HepG2 (cell line): ENCODE results near the gene CPS1. TPM values are rescaled to one million over a fixed set of nuclear protein-coding genes. Genes with fewer than 3 reads are reported as not detected.

Experiments
- ATAC-seq: fragments of 200-7000 bp; cut with Tn5 transposase; 3 replicates; pipeline ENCODE4 v1.9.1; 2020; ENCODE audit warnings: mild to moderate bottlenecking, moderate library complexity
- BruUV-seq: library from RNA; stranded (reverse); fragments of 400-500 nt; replicated peaks from 2 replicates; lab custom pipeline; 2021; lab: Mats Ljungman, UMichigan
- CTCF ChIA-PET: fragments of 300-600 bp; formaldehyde crosslinking; extraction: SDS; loops from one replicate; lab custom pipeline; 2021; ENCODE audit warnings: low total read pairs, inconsistent platforms, low intra/inter-chr PET ratio; lab: Yijun Ruan, JAX
- POLR2A ChIA-PET: fragments of 350-600 bp; sonication (Branson Sonifier 250); formaldehyde crosslinking; loops from one replicate; lab custom pipeline; 2020; ENCODE audit warnings: antibody characterized with exemption, inconsistent platforms; lab: Yijun Ruan, JAX
- DNase-seq: peaks from one replicate; pipeline ENCODE4 v3.0.0-alpha.2; 2015; ENCODE audit warnings: low spot score
- FAIRE-seq: peaks from 3 replicates; lab custom pipeline; 2011; peaks lifted over from hg19 to GRCh38; lab: Jason Lieb, UNC
- H2AFZ ChIP-seq: one replicate; pipeline ENCODE4 v1.6.1; 2011; ENCODE audit warnings: low read length, inconsistent platforms
- H3K27ac ChIP-seq: fragments of 300-600 bp; 3 replicates; pipeline ENCODE4 v1.8.0; 2011; ENCODE audit warnings: mixed run types, mild to moderate bottlenecking, mixed read lengths, low read length, inconsistent platforms; ENCODE audit not compliant: insufficient read depth; ENCODE audit errors: extremely low read length
- H3K27me3 ChIP-seq, 2 experiments: fragments of 200-600 bp in 1 of 2; 2 replicates in 1 of 2; 3 replicates in 1 of 2; pipeline versions ENCODE4 v1.6.0 to v1.8.0; 2011; ENCODE audit warnings: low read length in 2 of 2, mild to moderate bottlenecking in 2 of 2, moderate library complexity in 2 of 2, inconsistent platforms in 1 of 2; ENCODE audit not compliant: insufficient read depth in 2 of 2, control insufficient read depth in 1 of 2
- H3K36me3 ChIP-seq, 2 experiments: fragments of 200-600 bp in 1 of 2; replicated peaks in 1 of 2; 2 replicates in 1 of 2; 3 replicates in 1 of 2; pipeline versions ENCODE4 v1.5.1 to v1.8.0; 2011; ENCODE audit warnings: low read length in 2 of 2, inconsistent platforms in 1 of 2; ENCODE audit not compliant: insufficient read depth in 2 of 2, control insufficient read depth in 1 of 2
- H3K4me1 ChIP-seq: 2 replicates; pipeline ENCODE4 v1.5.1; 2012; ENCODE audit warnings: low read length, inconsistent platforms; ENCODE audit not compliant: insufficient read depth
- H3K4me2 ChIP-seq: 2 replicates; pipeline ENCODE4 v1.6.0; 2011; ENCODE audit warnings: low read depth, low read length, inconsistent platforms
- H3K4me3 ChIP-seq, 3 experiments: fragments of 200-600 bp in 1 of 3; sonication (generic), shearing (Covaris generic) in 1 of 3; replicated peaks in 1 of 3; 2 replicates each; pipeline ENCODE4 v1.5.1; 2011 to 2016; ENCODE audit warnings: low read length in 3 of 3, inconsistent platforms in 2 of 3, low read depth in 2 of 3, mild to moderate bottlenecking in 2 of 3, control low read depth in 1 of 3, mixed read lengths in 1 of 3; ENCODE audit not compliant: insufficient read depth in 1 of 3
- H3K79me2 ChIP-seq: one replicate; pipeline ENCODE4 v1.6.1; 2011; ENCODE audit warnings: low read length, inconsistent platforms; ENCODE audit not compliant: insufficient read depth
- H3K9ac ChIP-seq: 2 replicates; pipeline ENCODE4 v1.6.0; 2011; ENCODE audit warnings: mild to moderate bottlenecking, low read depth, low read length, inconsistent platforms; ENCODE audit not compliant: insufficient read depth
- H3K9me3 ChIP-seq: 2 replicates; pipeline ENCODE4 v1.5.1; 2012; ENCODE audit warnings: mild to moderate bottlenecking, low read length
- H4K20me1 ChIP-seq: 2 replicates; pipeline ENCODE4 v1.6.0; 2011; ENCODE audit warnings: inconsistent platforms, mild to moderate bottlenecking, low read length, moderate library complexity; ENCODE audit not compliant: insufficient read depth
- BRCA1 ChIP-seq: sonication (generic); formaldehyde crosslinking; IDR thresholded peaks from 2 replicates; pipeline ENCODE4 v1.4.0; 2020; ENCODE audit warnings: missing genetic modification reagents
- HOXA3 ChIP-seq: sonication (generic); formaldehyde crosslinking; IDR thresholded peaks from 2 replicates; pipeline ENCODE4 v1.5.0; 2020; ENCODE audit warnings: missing genetic modification reagents
- MYC ChIP-seq: sonication (generic); formaldehyde crosslinking; IDR thresholded peaks from 2 replicates; pipeline ENCODE4 v1.9.0; 2021; ENCODE audit warnings: missing genetic modification reagents, borderline replicate concordance
- RAD21 ChIP-seq: fragments of 450-650 bp; formaldehyde crosslinking; IDR thresholded peaks from 2 replicates; pipeline ENCODE4 v1.5.0; 2020; ENCODE audit warnings: mild to moderate bottlenecking
- TGIF2 ChIP-seq: IDR thresholded peaks from 2 replicates; pipeline ENCODE4 v1.6.1; 2016; ENCODE audit warnings: control low read depth, missing compliant biosample characterization
- ZFP37 ChIP-seq: sonication (generic); formaldehyde crosslinking; IDR thresholded peaks from 2 replicates; pipeline ENCODE4 v1.4.0; 2020; ENCODE audit warnings: missing genetic modification reagents, borderline replicate concordance
- ZMAT3 ChIP-seq: sonication (generic); formaldehyde crosslinking; conservative IDR thresholded peaks from 2 replicates; pipeline ENCODE4 v1.7.0; 2021; ENCODE audit warnings: missing genetic modification reagents
- ZNF607 ChIP-seq: sonication (generic); formaldehyde crosslinking; IDR thresholded peaks from 2 replicates; pipeline ENCODE4 v1.5.1; 2020; ENCODE audit warnings: missing genetic modification reagents, mild to moderate bottlenecking, borderline replicate concordance
- ZNF670 ChIP-seq: sonication (generic); formaldehyde crosslinking; IDR thresholded peaks from 2 replicates; pipeline ENCODE4 v1.8.0; 2022; ENCODE audit warnings: mild to moderate bottlenecking, missing genetic modification reagents, borderline replicate concordance
- WGBS: methylation state at CpG from one replicate; pipeline ENCODE4 v1.1.6; 2017; ENCODE audit warnings: low lambda C conversion rate; 5-methylcytosine and 5-hydroxymethylcytosine counted together
- in situ Hi-C: cut with HindIII; loops from 2 replicates; pipeline ENCODE4 v1.10.0; 2017; ENCODE audit warnings: low pct_unique_long_range_greater_than_20kb; ENCODE audit not compliant: extremely low pct_ligation_motif_present
- intact Hi-C: fragments of 100-400 bp; cut with micrococcal nuclease; formaldehyde crosslinking; loops from one replicate; pipeline ENCODE4 v1.10.0; 2022; ENCODE audit not compliant: unreplicated experiment
- polyA plus RNA-seq, 8 experiments: library from polyadenylated mRNA; depleted of rRNA in 3 of 8; stranded (reverse) in 7 of 8; unstranded in 1 of 8; fragments of >200 nt; fragmentation: Illumina TruSeq in 4 of 8; extraction: Trizol in 4 of 8; gene quantifications; 2 replicates each; pipeline versions ENCODE4 v1.2.1 to v1.2.3, GENCODE V29; 2011 to 2016; ENCODE audit warnings: low read depth in 4 of 8, missing spikeins in 1 of 8, mixed read lengths in 1 of 8; ENCODE audit not compliant: insufficient read depth in 1 of 8
- total RNA-seq, 5 experiments: library from RNA; depleted of rRNA; stranded (reverse); fragments of >200 nt; fragmentation: Illumina TruSeq; extraction: Trizol; gene quantifications; 2 replicates each; pipeline ENCODE4 v1.2.3, GENCODE V29; 2016; ENCODE audit warnings: low read depth in 1 of 5
- TF ChIP-seq, protein P1 (sequence below): fragments of 450-650 bp; IDR thresholded peaks from 2 replicates; pipeline ENCODE4 v1.6.1; 2017; ENCODE audit warnings: mild to moderate bottlenecking
- TF ChIP-seq, protein P2 (sequence below): sonication (generic); formaldehyde crosslinking; IDR thresholded peaks from 2 replicates; pipeline ENCODE4 v1.4.0; 2020; ENCODE audit warnings: missing genetic modification reagents

The CPS1 gene
- total and polyA plus RNA-seq, 2 of the 13 experiments (the other 11 are each of a cell fraction or from before 2014, with no cell fraction given): 24.4 to 51.7 TPM

DNA sequence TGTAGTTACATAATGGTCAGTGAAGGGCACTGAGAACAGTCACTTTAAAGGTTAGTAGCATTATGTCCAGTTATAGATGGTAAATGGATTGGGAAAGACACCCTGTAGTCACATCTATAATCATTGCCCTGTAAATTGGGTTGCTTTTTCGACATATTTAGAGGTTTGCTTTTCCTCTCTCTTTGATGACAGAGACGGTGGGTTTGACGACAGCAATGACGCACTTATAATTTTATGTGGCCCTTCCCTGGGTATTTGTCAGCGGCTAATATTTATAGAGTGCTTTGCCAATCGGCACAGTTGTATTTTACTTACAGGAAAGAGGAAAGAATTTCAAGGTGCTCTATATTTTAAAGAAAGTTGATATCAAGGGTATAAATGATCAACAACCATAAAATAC is 2.8 kb downstream of the CPS1 start:
- H3K27ac ChIP-seq: no peak overlapping the region
- no peak overlapping the region for H3K4me3 ChIP-seq

More for the DNA sequence above, 2.8 kb downstream of the CPS1 start:
- Histone ChIP-seq H4K20me1 (no peaks in the 10 kb centered on the region), H3K36me3 (no peaks in the 10 kb centered on the region), H3K9ac (no peak overlapping the region), H3K79me2 (no peaks in the 10 kb centered on the region), H3K4me2 (no peak overlapping the region), H3K9me3 (no peaks in the 10 kb centered on the region), H3K4me1 (peaks cover 8% of the 10 kb centered on the region), H2AFZ (no peak overlapping the region), H3K27me3 (no peaks in the 10 kb centered on the region)
- in situ Hi-C loops: no loop called here
- TF ChIP-seq RAD21 (CRISPR knock-in tag) (no peak), ZFP37 (no peak), ZNF670 (CRISPR knock-in tag) (no peak), ZMAT3 (CRISPR knock-in tag) (no peak), MYC (CRISPR knock-in tag) (no peak), HOXA3 (CRISPR knock-in tag) (no peak), ZNF607 (no peak), BRCA1 (CRISPR knock-in tag) (no peak), TGIF2 (CRISPR knock-in tag) (no peak)
- TF ChIP-seq, protein P1, sequence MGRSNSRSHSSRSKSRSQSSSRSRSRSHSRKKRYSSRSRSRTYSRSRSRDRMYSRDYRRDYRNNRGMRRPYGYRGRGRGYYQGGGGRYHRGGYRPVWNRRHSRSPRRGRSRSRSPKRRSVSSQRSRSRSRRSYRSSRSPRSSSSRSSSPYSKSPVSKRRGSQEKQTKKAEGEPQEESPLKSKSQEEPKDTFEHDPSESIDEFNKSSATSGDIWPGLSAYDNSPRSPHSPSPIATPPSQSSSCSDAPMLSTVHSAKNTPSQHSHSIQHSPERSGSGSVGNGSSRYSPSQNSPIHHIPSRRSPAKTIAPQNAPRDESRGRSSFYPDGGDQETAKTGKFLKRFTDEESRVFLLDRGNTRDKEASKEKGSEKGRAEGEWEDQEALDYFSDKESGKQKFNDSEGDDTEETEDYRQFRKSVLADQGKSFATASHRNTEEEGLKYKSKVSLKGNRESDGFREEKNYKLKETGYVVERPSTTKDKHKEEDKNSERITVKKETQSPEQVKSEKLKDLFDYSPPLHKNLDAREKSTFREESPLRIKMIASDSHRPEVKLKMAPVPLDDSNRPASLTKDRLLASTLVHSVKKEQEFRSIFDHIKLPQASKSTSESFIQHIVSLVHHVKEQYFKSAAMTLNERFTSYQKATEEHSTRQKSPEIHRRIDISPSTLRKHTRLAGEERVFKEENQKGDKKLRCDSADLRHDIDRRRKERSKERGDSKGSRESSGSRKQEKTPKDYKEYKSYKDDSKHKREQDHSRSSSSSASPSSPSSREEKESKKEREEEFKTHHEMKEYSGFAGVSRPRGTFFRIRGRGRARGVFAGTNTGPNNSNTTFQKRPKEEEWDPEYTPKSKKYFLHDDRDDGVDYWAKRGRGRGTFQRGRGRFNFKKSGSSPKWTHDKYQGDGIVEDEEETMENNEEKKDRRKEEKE: no peak
- TF ChIP-seq, protein P2, sequence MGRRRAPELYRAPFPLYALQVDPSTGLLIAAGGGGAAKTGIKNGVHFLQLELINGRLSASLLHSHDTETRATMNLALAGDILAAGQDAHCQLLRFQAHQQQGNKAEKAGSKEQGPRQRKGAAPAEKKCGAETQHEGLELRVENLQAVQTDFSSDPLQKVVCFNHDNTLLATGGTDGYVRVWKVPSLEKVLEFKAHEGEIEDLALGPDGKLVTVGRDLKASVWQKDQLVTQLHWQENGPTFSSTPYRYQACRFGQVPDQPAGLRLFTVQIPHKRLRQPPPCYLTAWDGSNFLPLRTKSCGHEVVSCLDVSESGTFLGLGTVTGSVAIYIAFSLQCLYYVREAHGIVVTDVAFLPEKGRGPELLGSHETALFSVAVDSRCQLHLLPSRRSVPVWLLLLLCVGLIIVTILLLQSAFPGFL (CRISPR knock-in tag): no peak
- ChIA-PET POLR2A (no interaction called here), CTCF (no interaction called here)
- BruUV-seq: no TSS peak
- WGBS: 95% methylated on average over 6 of the region's 6 CpGs
- no peak for FAIRE-seq
- ATAC-seq: no peak
- intact Hi-C loops: no loop called here
- no peak for DNase-seq
